Measurements from ENCODE around the gene DLGAP1.

Gene DLGAP1

DNA sequence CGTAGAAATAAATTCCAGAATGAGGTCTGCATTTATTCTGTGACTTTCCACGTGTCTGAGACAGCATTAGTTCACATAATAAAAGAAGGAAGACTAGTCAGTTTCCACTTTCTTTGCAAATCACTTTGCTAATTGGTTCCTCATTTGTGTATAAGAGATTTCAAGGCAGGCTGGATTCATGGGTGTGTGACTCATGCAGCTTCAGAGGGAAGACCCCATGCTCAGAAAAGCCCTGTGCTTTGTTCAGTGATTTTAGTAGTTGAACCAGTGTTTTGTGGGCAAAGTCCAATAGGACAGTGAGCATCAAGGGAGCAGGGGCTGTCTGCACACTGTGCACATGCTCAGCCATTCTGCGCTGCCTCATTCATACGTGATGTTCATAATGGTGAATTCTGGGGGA, 297.8 kb downstream of the DLGAP1 start:
- no peak for DNase-seq (ENCODE audit: low read depth)

DNA sequence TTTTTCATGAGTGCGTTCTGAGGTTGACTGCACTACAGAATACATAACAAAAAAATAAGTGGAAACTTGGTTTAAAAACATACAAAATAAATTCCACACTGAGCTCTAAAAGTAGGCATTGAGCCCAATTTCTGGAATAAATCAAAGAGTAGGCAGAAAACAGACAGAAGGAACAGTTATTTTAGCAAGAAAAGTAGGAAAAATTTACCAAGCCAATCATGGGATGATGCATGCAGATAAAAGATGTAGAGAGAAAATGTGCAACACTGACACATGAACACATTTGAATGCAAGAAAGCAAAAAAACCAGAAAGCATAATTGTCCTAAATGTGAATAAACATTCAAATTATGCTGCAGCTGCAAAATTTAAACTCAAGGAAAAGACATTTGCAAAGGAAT, 308.3 kb downstream of the DLGAP1 start:
- DNase-seq (ENCODE audit: low read depth), result no peak

DNA sequence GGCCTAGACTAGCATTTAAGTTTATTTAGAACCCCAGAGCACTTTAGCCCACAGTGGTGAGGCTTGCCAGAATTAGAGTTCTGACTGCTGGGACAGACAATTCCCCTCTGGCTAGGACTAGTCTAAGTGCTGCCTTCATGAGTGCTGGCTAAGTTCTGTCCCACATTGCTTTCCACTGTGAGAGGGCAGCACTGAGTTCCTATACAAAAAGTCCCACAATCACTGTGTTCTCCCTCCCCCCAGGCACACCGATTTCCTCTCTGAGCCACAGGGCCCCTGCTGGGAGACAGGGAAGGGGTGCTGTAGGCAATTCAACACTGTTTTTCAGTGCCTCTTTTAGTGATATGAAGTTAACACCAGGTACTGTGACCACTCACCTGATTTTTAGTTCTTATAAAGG, 310.9 kb downstream of the DLGAP1 start:
- DNase-seq (ENCODE audit: low read depth), result no peak

DNA sequence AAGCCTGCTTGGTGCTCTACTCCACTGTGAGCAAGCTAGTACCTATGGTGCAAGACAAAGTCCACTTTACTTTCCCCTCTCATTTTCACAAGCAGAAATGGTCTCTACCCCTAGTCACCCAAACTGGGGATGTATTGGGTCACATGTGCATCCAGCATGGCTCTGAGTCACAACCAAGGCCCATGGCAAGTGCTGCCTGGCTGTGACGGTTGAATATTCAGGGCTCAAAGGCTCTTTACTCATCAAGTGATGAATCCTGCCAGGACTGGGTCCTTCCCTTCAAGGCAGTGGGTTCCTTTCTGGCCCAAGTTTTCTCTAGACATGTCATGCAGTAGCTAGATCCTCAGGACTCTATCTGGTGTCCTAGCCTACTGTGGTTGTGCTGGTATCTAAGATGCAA, 311.5 kb downstream of the DLGAP1 start:
- DNase-seq (ENCODE audit: low read depth), result no peak

DNA sequence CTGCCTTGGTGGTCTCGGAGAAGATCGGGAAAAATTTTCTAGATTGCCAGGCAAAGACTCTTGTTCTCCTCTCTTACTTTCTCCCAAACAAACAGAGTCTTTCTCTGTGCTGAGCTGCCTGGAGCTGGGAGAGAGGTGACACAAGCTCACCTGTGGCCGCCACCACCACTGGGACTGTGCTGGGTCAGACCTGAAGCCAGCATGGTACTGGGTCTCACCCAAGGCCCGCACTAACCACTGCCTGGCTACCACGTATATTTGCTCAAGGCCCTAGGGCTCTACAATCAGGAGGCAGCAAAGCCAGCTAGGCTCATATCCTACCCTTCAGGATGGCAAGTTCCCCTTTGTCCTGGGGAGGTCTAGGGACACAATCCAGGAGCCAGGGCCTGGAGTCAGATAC, 312.2 kb downstream of the DLGAP1 start:
- no peak for DNase-seq (ENCODE audit: low read depth)

DNA sequence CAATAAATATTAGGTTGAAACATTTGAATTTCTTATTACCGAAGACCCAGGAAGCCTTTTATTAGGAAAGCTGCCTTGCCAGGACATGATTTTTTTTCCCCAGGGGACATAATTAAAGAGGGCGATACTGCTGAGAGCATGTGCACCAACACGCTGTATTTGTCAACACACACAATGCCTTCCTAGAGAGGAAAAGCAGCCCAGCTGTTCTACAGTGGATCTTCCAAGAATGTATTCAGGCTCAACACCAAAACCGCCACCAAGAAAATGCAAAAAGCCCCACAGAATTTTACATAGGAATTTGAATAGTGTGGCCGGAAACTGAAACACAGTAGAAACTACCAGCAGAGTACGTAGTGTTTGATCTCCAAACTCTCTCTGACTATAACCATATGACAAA, 320.4 kb downstream of the DLGAP1 start:
- no peak for DNase-seq (ENCODE audit: low read depth)

DNA sequence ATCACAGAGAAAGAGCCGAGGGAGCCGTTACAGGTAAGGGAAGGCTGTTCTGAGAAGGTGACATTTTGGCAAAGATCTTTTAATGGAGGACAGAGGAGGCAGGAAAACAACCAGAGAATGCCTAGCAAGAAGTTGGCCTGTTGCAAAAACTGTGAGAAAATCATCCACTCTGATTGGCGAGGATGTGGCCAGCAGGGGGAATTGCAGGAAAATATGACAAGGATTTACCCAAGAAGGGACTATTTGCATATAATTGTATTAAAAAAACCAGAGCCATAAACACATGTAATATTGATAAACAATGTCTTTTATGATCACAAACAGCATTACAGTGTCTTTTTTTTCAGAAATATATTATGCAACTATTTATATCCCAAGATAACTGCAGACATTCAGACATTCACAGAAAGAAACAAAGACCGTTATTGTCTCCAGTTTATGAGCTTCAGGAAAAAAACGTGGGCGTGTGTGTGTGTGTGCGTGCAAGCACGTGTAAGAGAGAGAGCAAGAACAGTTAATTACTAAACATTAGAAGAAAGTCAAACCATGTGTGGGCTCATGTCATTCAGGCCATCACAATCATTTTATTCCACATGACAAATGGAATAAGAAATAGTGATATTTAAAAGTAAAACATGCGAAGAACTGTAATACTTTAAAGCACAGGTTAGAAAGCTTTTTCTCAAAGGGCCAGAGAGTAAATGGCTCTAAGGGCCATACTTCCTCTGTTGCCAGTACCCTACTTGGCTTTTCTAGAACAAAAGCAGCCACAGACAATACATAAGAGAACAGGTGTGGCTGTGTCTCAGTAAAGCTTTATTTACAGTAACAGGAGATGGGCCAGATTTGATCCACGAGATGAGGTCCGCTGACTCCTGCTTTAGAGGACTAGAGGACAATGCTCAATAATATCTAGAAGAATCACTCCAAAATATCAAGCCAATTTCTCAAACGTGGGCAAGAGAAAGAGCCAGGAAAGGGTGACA, 324.1 kb downstream of the DLGAP1 start:
- DNase-seq (ENCODE audit: low read depth), result no peak

DNA sequence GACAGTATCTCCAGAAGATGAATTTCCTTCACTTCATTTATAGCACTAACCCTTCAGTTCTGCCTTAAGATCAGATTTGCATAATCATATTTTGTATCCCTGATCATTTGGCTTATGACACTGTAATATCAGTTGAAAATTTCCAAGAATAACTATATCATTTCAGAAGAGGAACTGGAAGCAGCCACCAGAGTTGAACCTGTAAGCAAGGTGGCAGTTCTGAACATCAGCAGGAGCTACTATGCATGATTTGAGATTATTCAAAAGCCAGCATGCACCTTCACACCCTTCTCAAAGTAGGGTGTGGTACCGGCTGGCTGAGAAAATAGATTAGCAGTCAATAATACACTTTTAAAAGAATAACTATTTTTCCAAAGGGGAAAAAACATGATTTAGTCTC, 328.2 kb downstream of the DLGAP1 start:
- DNase-seq (ENCODE audit: low read depth), result no peak

DNA sequence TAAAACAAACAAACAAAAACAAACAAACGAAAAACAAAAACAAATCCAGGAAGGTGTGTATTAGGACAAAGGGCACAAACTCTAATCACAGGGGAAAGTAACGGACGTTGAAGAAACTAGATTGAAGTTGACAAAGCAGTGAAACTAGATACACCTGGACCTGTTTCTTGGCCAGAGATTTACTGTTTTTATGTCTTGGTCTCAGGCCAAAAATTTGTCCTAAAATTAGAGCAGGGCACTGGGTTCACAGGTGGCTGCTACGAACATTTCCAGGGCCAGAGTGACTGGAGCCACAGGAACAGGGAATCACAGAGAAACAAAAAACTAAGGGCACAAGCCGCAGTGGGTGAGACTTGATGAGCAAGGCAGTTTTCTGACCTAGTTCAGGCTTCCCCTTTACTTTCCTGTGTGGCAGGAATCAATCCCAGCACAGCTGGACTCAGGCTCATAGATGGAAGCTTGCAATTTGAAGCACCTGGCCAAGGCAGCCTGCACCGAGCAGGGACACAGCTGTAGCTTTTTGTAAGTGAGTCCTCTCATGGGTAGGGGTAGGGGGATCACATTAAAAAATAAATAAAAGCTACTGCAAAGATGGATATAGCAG, 329.4 kb downstream of the DLGAP1 start:
- no peak for DNase-seq (ENCODE audit: low read depth)

DNA sequence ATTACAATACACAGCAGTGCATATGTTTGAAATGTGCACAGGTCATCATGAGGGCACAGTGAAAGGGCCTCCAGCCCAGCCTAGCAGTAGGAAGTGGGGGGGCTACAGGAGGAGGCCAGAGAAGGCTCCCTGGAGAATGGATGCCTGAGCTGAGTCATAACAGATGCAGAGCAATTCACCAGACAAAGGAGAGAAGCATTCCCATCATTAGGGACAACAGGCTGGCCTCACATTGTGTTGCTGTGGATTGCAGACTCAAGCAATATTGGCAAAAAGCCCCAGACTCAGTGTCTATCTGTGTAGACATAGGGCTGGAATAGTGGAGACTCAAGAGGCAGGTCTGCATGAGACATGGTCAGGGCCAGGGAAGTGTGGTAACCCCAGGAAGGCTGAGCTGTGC, 329.9 kb downstream of the DLGAP1 start:
- DNase-seq (ENCODE audit: low read depth), result no peak

DNA sequence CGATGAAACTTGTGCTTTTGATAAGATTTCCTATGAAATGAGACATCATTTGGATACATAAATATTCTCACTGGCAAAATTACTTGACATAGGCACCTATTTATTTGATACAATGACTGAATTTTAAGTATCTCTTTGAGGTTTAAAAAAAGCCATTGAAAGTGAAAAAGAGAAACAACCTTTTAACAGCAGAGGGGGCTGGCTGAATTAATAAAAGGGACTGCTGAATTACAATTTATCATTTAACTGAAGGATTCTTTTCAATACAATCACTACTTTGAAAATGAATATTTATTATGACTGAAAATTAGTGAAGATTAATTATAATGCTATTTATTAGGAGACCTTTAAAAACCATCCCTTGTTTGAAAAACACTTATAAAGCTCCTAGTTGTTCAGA, 335.3 kb downstream of the DLGAP1 start:
- DNase-seq (ENCODE audit: low read depth), result no peak

DNA sequence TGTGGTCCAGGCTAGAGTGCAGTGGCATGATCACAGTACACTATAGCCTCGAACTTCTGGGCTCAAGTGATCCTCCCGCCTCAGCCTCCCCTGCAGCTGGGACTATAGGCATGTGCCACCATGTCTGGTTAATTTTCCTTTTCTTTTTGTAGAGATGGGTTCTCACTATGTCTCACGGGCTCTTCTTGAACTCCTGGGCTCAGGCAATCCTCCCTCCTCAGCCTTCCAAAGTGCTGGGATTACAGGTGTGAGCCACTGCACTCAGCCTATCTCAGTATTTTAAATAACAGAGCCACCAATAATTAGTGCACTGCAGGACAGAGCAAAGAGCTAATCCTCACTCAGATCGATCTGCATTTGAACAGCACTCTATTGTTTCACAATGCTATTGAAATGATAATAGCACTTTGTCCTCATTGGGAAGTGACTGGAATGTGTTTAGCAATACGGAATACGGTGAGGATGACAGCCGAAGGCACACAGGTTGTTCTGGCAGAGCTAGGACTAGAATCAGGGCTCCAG, 335.9 kb downstream of the DLGAP1 start:
- no peak for DNase-seq (ENCODE audit: low read depth)

DNA sequence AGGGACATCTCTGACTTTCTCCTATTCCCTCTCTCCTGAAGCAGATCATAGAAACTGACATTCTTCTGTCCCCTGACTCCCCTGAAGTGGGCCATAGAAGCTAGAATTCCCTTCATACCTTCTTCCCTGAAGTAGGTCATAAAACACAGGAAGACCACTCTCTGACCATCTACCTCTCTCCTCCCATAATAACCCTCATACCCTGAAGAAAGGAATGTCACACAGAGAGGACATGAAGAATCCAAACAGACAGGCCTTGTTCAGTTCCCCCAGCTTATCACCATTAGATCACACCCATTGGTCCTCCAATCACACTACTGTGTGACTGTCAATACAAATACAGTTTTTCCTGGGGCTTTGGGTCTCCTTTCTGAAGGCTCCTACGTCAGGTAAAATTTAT, 347.1 kb downstream of the DLGAP1 start:
- DNase-seq (ENCODE audit: low read depth), result no peak

DNA sequence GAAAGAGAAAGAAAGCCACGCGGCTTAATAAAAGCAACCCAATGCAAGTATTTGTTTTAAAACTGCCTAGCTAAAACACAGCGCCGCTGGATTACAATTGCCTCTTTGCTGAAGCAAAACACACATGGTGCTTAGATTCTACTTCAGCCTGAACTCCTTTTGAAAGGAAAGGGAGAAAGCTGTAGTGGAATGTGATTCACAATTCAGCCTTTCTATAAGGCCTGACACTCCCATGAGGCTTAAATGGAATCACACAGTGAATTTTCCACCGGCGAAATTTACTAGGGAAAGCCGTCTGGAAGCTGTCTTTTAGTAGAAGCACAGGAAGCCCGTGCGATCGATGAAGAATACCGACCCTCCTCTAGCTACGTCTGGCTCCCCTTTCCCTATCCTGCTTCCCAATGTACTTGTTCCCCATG, 348.0 kb downstream of the DLGAP1 start:
- DNase-seq (ENCODE audit: low read depth), result no peak

DNA sequence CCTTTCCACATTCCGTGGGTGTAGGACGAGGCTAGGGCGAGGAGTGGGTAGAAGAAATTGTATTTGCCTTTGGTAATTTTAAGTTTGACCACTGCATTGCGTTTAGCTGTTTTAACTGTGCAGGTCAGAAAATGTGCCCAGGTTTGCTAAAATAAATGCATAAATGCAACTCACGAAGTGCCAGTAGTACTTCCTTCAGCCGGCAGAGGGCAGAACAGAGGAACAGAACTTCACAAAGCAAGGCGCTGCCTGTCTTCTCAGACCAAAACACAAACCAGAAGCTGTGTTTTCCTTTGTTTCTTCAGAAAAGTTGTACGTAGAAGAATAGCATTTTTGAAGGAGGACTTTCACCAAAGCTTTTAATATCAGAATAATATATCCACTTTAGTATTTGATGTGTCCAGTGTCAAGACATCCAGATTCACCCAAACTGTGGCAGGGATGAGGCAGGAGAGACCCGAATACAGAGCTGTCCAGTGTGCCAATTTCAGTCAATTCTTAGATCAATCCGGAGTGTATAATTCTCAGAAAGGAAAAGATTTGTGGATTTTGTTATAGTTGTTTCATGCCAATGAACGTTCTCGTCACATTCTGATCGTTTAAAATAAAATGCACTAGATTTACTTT, 348.6 kb downstream of the DLGAP1 start:
- DNase-seq (ENCODE audit: low read depth), result peak; percentile 48

DNA sequence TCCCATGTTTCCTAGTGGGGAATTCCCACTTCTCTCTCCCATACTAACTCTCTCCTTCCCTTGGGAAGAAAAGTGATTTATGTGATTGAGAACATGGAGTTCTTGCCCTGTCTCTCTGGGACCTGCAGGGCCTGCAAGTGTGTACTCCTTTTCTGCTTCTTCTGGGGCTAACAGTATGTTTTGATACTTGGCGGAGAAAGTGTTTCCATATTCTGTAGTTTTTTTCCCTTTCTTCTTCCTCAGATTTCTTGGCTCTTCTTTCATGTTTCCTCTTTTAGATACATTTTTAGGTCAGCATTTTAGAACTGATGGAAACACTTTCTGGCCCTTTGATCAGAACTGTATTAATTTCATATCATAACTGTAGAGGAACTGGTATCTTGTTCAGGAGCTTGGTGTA, 352.2 kb downstream of the DLGAP1 start:
- no peak for DNase-seq (ENCODE audit: low read depth)

DNA sequence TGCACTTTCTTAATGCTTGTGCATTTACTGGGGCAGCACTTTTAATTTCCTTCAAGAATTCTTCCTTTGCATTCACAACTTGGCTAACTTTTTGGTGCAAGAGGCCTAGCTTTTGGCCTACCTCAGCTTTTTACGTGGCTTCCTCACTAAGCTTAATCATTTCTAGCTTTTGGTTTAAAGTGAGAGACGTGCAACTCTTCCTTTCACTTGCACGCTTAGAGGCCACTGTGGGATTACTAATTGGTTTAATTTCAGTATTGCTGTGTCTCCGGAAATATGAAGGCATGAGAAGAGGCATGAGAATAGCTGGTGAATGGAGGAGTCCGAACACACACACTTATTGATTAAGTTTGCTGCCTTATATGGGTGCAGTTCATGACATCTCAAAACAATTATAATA, 354.1 kb downstream of the DLGAP1 start:
- no peak for DNase-seq (ENCODE audit: low read depth)

DNA sequence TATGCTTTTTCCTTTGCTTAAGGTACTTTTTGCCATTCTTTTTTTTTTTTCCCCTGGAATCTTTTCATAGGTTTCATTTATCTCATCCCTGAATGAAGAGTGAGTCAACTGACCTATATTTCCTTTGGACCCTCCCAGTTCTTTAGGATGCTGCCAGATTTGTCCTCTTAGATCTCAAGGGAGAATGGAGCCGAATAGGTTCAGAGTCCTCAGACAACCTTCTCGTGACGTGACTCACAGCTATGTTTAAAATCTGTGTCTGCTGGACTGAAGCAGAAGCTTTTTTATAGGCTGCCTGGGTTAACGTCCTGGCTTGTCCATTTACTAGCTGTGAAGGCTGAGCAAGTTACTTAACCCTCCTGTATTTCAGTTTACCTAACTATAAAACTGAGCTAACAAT, 358.6 kb downstream of the DLGAP1 start:
- DNase-seq (ENCODE audit: low read depth), result no peak

DNA sequence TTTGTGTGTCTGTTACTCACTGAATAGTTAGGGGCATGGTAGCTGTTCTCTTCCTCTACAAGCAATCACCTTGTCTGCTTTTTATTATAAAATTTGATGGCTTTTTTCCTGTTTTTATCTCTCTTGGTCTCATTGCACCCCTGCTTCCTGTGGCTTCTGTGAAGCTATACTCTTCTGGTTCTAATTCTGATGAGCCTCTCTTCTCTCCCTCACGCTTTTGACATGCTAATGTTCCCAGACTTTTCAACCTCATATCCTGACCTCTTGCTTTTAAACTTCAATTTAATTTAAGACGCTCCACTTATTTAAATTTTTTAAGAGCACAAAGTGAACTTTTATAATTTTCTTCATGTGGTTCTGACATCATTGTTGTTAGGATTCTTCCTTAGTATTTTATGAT, 361.4 kb downstream of the DLGAP1 start:
- no peak for DNase-seq (ENCODE audit: low read depth)

DNA sequence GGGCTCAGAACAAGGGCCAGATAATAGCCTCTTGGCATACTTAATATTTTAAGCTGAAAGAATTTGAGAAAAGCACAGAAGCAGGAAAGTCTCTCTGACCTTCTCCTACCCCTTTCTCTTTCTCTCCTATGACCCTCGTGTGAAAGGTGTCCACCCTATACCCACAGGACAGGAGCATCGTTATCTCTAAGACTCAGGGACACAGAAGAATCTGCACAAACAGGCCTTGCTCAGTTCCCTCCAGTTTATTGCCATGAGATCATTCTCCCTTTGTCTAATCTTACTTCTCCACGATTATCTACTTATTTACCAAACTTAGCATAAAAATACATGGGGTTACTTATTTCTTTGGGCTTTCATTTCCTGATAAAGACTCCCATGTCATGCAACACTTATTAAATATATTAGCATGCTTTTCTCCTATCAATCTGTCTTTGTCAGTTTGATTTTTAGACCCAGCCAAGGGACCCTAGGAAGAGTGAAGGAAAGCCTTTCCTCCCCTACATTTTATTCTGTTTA, 370.7 kb downstream of the DLGAP1 start:
- no peak for DNase-seq (ENCODE audit: low read depth)

DNA sequence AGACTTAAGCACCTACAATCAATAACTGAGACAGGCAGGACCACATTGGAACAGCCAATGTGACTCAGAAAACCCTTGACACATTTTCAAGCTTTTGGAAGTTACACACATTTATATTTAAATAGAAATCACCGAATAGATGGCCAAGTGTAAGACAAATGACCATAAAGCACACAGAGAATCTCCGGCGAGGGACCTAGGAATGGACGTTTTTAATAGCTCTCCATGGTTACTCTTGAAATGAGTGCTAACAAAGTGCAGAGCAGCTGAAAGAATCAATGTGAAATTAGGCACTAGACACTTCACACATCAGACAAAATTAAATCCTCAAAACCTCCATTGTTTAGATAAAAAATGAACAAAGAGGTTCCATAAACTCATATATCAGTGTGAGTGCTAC, 376.9 kb downstream of the DLGAP1 start:
- no peak for DNase-seq (ENCODE audit: low read depth)

DNA sequence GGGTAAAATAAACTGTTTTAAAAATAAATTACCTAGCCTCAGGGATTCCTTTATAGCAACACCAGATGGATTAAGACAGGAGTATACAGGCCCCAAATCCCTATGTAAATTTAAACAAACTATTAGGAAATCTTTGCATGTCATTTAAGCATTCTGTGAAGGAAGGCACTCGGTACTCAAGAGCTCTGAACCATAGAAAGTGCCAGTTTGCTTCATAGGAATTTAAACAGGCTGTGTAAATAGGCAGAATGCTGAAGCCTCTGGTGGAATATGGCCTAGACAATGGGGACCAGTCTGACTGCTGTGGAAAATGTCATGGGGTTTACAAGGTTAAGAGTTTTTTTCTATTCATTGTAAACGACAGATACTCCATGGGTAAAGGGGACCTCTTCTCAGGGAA, 377.4 kb downstream of the DLGAP1 start:
- no peak for DNase-seq (ENCODE audit: low read depth)

DNA sequence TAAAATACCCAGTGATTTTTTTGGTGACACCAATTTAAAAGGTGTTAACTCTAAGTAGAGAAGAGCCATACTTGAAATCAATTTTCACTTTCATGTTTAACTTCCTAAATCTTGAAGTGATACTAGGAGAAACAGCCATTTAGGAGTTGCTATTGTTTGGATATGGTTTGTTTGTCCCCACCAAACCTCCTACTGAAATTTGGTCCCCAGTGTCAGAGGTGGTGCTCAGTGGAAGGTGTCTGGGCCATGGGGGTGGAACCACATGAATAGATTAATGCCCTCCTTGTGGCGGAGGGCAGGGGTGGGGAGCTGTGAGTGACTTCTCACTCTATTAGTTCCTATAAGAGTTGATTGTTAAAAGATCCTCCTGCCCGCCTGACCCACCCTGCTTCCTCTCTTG, 377.9 kb downstream of the DLGAP1 start:
- no peak for DNase-seq (ENCODE audit: low read depth)

Data from activated T-cell treated with anti-CD3 and anti-CD28 coated beads for 24 hours (primary cell).